COLO668 (cell line): Measurements from ENCODE around the gene STAMBPL1.
"Not testable (repeated sequence)": the region's sequence is repeated elsewhere in the genome, so short reads cannot be mapped to it uniquely, and the experiment has no call there.

Experiments used
- DNase-seq: peaks from one replicate; lab custom pipeline; 2025; ENCODE audit not compliant: unreplicated experiment; lab: John Stamatoyannopoulos, UW

STAMBPL1 gene

DNA sequence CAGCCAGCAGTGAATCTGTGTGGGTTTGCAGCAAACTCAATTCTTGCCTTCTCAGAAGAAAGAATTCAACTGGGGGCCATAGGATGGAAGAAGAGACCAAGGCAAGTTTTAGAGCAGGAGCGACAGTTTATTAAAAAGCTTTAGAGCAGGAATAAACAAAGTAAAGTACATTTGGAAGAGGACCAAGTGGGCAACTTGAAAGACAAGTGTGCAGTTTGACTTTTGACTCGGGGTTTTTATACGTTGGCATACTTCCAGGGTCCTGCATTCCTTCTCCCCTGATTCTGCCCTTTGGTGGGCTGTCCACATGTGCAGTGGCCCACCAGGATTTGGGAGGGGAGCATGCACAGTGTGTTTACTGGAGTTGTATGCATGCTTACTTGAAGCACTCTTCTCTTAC lies 25.4 kb upstream of the STAMBPL1 start:
- no peak for DNase-seq

DNA sequence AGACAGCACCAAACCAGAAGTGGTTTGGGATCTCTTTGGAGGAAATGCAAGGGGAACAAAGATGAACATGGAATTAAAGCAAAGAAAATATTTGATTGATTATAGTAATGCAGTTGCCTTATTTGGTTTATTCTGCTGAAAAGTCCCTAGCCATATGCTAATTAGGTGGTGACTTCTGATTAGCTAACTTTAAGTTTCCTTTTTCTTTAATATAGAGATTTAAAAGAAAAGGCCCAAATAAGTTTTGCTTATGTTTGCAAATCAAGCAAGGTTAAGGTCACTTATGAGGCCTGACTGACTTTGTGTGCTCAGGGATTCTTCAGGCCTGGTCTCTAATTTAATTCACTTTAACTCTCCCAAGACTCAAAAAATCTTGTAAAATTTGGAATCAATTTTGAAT lies 22.2 kb upstream of the STAMBPL1 start:
- DNase-seq = no peak

GRCh38 chr10:88858491-88858890 lies 21.6 kb upstream of the STAMBPL1 start:
- no peak for DNase-seq

- DNase-seq = no peak
Observed at GRCh38 chr10:88861036-88861435, 19.0 kb upstream of the STAMBPL1 start.

DNA sequence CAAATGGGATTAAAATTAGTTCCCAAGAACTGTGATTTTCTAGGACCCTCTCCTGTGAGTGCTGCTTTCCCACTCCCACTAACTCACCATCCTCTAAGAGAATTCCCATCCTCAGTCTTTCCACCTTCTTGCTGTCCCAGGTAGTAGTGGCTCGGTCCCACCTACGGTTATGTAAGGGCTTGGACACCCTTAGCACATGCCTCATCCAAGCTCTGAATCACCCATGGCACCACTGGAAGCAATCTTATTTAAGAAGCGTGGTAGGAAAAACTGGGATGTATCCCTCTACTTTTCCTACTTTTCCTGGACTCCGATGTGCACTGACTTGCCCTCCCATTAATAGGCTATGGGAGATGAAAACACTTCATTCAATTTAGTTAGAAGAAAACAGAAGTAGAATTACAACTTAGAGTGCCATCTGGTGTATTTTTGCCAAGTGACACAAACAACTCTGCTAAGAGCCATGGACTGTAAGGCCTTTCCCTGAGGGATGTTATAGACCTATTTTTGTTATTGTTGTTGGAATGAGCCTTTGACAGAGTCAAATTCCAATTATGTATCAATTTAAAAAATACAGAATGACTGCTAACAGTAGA lies 14.7 kb upstream of the STAMBPL1 start:
- DNase-seq = no peak

DNA sequence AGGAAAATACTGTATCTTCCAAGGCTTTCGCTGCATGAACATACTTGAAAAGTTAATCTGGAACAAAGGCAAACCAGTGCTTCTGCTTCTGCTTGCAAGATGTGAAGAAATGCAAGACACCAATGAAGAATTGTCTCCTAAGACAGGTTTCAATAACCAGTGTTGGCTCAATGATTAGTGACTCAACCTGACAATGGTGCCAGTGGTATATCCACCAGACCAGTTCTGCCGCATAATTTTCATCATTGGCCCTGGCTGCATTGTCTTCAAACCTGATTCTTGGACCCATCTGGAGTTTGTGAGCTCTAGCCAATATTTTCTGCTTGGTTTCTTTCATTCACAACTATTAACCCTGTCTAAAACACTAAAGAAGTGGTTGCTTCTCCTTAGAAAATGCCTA lies 13.6 kb upstream of the STAMBPL1 start:
- DNase-seq = no peak

DNA sequence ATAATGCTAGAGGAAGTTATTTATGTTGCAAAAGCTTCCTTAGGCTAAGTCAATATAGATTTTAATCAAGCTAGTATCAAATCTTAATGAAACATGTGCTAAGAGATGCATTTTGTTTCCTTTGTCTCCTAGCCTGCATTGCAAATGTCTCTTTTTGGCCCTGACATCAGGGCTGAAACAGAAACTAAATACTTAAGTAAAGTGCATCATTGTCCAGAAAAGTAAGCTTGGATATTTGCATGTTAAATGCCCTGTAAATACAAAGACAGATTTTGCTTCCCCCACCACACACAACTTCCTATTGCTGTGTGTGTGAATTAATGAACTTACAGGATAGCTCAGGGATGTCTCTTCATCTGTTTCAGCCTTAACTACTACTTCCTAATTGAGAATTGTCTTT lies 10.0 kb upstream of the STAMBPL1 start:
- no peak for DNase-seq

- no peak for DNase-seq
Observed at GRCh38 chr10:88873757-88874156, 6.3 kb upstream of the STAMBPL1 start.

- no peak for DNase-seq
Observed at GRCh38 chr10:88874281-88874680, 5.8 kb upstream of the STAMBPL1 start.

DNA sequence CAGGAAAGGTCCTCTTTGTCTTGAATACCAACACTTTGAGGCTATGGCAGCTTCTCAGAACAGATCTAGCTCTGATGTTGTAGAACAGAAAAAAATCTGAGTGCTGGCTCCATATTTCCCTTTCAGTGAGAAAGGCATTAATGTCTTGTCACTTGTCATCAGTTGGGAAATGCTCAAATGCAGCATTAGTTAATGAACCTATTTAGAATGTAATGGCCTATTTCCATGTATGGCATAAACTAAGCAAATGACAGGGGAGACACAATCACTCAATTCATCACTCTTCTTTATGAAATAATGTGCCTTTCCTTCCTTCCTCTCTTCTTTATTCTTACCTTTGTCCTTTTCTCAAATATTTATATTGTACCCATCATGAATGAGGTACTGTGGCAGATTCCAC lies 5.0 kb upstream of the STAMBPL1 start:
- DNase-seq = no peak

DNA sequence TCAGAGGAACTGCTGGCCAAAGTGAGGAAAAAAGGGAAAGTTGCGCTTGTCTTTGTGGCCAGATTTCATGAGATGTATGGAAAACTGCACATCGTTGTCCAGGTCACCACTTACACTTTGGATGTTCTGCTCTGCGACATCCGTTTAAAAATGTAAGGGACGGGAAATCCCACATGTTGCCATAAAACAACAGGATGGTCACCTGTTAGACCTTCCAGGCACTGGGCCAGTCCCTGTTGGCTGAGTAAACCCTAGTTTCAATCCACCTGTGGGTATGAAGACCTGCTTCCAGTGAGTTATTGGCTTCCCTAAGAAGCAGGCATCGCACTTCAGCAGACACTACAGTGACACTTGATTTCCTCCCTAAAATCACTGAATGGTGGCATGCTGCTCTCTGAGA lies 2.7 kb upstream of the STAMBPL1 start:
- DNase-seq = no peak

DNA sequence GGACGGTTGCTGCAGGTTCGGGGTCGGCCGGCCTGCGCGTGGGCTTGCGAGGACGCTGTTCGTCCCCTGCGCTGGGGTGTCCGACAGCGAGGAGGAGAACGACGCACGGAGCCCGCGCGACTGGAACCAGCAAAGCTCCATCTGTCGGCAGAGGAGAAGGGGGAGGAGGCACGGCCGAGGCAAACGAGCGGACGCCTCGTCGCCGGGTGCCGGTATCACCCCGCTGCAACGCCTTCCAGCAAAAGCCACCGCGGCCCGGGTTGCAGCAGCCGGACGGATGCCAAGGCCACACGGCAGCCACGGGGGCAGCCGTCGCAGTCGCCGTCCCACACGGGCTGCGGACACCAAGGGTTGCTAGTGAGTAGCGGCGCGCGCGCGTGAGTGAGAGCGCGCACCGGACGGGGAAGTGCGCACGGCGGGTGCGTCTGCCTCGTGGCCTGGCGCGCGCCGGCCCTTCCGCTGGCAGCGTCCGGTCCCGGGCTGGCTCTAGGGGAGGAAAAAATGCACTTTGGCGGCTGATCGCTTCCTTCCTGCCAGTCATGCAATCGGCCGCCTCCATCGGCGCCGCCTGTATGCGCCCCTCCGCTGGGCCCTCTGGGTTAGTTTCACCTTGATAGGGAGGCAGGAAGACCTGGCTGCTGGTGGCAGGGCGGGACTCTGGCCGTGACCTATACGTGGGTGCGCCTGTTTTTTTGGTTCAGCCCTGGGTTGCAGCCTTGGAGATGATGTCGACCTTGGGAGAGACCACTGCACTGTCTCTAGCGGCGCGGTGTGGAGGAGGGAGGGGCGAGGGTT lies 434 bp downstream of the STAMBPL1 start:
- DNase-seq = peak; percentile 91

DNA sequence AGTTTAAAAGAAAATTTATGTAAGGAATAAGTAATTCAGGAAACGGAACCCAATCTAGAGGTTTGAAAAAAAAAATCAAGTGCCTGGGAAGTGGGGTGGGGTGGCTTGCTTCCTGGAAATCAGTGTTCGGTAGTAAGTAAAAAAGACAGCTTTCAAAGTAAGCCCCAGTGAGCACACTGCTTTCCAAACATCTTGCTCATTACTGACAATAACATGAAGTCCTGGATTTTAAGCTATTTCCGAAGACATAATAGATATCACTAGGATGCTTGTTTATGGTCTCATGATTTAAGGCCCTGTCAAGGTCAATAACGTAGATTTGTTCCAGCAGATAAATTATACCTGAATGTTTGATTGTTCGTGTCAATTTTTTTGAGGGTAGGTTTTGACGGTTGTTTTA lies 1.3 kb downstream of the STAMBPL1 start:
- DNase-seq = no peak

DNA sequence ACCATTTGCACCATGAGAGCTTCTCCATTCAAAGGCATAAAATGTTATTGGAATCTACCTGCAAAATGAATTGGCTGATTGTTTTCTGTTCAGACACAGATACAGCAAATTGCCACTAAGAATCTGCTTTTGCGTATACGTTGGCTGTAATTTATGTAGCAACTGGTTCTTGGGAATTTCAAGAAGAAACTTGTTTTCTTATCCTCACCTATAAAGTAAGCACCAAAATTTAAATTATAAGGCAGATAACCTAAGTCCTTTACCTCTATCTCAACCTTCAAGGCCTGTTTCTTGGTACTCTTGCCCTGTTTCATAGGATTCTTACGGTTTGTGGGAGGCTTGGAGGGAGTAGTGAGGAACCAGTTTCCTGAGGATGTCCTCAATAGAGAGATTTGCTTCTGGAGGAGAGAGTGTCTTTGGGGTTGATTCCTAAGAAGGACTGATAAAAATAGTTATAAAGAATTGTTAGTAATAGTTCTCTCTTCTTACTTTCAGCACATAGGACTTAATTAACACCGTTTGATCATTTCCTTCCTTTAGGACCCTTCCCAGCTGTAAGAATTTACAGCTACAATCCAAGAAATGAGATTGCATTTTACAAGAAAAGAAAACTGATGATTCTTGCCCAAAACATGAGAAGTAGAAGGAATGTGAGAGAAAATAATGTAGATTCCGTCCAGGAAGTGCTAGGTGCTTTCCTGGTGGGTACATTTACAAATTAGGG lies 2.0 kb downstream of the STAMBPL1 start:
- no peak for DNase-seq

- not testable (repeated sequence) for DNase-seq
Observed at GRCh38 chr10:88882646-88883447, 2.8 kb downstream of the STAMBPL1 start.

- DNase-seq = no peak
Observed at GRCh38 chr10:88883448-88883809, 3.4 kb downstream of the STAMBPL1 start.

DNA sequence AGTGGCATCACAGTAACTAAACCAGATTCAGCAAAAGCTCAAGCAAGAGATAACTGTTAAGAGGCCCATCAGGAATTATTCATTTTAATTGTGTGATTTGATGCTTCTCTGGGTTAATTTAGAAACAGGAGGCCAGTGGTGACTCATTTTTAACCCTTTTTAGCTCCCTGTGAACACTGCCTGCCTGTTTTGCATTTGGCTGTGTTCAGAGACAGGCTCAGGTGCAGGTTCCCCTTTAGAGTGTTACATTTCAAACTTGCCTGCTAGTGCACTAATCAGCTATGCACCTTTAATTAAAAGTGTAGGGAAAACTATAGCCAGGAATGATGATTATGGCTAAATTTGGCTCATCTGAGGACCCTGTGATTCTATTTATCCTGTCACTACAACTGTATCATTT lies 6.5 kb downstream of the STAMBPL1 start:
- DNase-seq = no peak

- no peak for DNase-seq
Observed at GRCh38 chr10:88888810-88889445, 8.9 kb downstream of the STAMBPL1 start.

DNA sequence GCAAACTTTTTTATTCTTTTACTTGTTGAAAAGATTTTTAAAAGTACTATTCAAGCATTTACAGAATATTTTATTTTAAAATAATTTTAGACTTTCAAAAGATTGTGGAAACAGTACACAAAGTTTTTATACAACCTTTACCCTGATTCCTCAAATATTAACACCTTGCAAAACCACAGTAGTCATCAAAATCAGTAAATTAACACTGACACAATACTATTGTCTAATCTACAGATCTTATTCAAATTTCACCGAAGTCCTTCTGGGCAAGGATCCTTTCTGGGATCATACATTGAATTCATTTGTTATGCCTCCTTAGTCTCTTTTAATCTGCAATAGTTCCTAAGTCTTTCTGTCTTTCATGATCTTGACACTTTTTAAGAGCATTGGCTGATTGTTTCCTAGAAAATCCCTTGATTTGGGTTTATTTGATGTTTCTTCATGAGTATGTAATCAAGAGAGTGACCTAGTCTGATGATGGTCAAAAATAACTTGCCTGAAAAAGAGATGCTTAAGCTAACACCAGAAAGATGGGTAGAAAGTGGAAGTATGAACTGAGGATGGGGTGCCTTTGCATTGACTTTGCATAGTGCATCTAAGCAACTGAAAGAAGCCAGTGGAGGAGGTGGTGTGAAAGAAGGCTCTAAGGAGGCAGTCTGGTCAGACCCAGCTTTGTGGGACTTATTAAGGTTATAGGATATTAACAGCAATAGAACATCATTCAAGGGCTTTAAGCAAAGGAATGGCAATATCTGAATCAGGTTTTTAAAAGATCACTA lies 9.7 kb downstream of the STAMBPL1 start:
- DNase-seq = no peak

DNA sequence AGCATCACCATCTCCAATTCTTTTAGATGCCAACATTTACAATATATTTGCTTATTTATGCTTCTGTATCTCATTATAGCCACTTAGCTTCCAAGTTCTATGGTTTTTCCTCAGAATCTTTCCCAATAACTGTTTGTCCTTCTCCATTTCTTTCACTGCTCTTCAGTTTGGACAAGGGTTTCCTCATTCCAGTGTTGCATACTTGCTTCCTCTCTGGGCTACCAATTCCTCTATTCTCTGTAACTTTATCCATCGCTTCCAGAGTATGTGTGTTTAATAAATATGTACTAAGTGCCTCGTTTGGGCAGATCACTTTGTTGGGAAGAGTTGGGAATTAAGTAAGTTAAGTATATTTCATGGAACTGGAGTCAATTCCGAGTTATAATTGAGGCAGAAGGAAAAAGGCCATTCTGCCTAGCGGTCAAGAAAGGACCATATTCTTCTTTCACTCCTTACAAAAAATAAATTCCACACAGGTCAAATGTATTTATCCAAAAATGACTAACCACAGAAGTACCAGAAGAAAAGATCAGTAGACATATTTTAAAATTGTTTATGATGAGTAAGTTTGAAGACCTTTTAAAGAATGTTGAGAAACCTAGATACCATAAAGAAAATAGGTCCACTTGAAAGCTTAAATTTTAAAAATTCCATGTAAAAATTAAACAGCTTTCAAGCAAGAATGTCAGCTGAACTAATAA lies 10.8 kb downstream of the STAMBPL1 start:
- DNase-seq = no peak
